ENCODE measurements around the gene TBCB.

GRCh38 chr19:36139473-36140303 is 24.4 kb downstream of the TBCB start, which contains the start of gene CAPNS1:
- TF ChIP-seq CTCF (IDR thresholded peaks at IDR 0.05 in 2 of 3, conservative IDR thresholded peaks at IDR 0.05 in 1 of 3; ENCODE audit: borderline replicate concordance in 1 of 3, insufficient read depth in 1 of 3, low read depth in 2 of 3, low read length in 2 of 3) (peak in 1 of 3 experiments; percentile 12; a peak in 2 of 6 replicates), POLR2A (IDR thresholded peaks at IDR 0.05; ENCODE audit: borderline replicate concordance, extremely low read depth, insufficient read depth, insufficient read length) (peak; percentile 58), REST (IDR thresholded peaks at IDR 0.05; ENCODE audit: low read depth) (no peak), RAD21 (IDR thresholded peaks at IDR 0.05; ENCODE audit: low read depth) (no peak), EGR1 (IDR thresholded peaks at IDR 0.05; ENCODE audit: low read depth) (peak; percentile 81), MAX (IDR thresholded peaks at IDR 0.05) (peak; percentile 67), TCF7L2 (IDR thresholded peaks at IDR 0.05; ENCODE audit: borderline replicate concordance, extremely low read depth, insufficient read depth, insufficient read length) (peak; percentile 55), YY1 (IDR thresholded peaks at IDR 0.05; ENCODE audit: extremely low read depth, insufficient replicate concordance, low read depth, low read length) (peak; percentile 37), SIN3A (IDR thresholded peaks at IDR 0.05; ENCODE audit: low read depth) (peak; percentile 40), ATF3 (IDR thresholded peaks at IDR 0.05) (no peak)
